ENCODE results near the gene TPI1.

TPI1 gene

DNA sequence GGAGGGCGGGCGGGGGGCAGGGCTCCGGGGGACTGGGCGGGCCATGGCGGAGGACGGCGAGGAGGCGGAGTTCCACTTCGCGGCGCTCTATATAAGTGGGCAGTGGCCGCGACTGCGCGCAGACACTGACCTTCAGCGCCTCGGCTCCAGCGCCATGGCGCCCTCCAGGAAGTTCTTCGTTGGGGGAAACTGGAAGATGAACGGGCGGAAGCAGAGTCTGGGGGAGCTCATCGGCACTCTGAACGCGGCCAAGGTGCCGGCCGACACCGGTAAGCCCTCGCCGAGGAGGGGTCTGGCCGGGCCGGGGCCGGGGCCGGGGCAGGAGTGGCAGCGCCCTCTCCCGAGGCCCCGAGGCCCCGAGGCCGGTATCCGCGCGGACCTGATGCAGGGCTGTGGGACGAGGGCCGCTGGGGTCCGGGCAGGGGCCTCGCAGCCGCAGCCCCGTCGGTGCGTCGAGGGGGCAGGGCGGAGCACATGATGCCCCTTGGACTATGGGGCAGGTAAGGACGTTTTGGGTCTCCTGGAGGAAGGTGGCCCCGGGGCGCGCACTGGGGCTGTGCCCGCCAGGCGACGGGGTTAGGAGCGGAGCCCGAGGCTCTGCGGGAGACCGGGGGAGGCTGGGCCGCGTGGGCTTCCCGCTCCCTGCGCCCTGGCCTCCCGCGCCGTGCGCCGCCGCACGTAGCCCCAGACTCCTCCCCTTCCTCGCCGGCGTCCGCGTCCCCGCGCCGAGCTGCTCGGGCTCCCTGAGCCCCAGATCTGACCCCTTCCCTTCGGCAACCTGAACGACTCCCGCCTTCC, at the start of gene TPI1:
TPI1 (plus strand) TSS at position 119 of the 798 bp plus-strand sequence; CDS start at position 155, 36 bp downstream.
- DNase-seq (ENCODE audit: low read depth, low spot score), result no peak
- ChIA-PET CTCF (interaction anchor here (0.8 to 6.5 kb wide), 16 partner anchors 7 to 373 kb away, joined by 3 to 88 read pairs (median 6); partner anchors contain the start of genes C12orf57, C1RL, CDCA3 and MLF2), POLR2A (interaction anchor here (0.7 to 10.2 kb wide), 21 partner anchors 9 to 178 kb away, joined by 3 to 164 read pairs (median 5); partner anchors contain the start of genes C12orf57, CDCA3, GNB3 and MLF2)
- TF ChIP-seq, protein P1, sequence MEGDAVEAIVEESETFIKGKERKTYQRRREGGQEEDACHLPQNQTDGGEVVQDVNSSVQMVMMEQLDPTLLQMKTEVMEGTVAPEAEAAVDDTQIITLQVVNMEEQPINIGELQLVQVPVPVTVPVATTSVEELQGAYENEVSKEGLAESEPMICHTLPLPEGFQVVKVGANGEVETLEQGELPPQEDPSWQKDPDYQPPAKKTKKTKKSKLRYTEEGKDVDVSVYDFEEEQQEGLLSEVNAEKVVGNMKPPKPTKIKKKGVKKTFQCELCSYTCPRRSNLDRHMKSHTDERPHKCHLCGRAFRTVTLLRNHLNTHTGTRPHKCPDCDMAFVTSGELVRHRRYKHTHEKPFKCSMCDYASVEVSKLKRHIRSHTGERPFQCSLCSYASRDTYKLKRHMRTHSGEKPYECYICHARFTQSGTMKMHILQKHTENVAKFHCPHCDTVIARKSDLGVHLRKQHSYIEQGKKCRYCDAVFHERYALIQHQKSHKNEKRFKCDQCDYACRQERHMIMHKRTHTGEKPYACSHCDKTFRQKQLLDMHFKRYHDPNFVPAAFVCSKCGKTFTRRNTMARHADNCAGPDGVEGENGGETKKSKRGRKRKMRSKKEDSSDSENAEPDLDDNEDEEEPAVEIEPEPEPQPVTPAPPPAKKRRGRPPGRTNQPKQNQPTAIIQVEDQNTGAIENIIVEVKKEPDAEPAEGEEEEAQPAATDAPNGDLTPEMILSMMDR (IDR thresholded peaks at IDR 0.05; ENCODE audit: insufficient read depth, low read length, missing control alignments), result no peak
- H3K4me3 ChIP-seq (ENCODE audit: low read depth, low read length), result peak within 1 kb of the TSS; percentile 96

DNA sequence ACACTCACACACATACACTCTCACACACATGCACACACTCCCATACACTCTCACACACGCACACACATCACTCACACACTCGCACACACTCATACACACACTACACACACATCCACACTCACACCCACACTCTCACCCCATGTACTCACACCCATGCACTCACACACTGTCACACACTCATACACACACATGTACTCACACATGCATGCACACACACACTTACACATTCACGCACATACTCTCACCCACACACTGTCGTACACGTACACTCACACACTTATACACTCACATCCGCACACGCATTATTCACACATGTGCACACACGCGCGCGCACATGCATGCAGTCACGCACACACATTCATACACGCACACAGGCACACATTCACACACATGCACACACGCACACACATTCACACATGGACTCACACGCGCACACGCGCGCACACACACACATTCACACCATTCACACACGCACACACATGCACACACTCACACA, 49.6 kb upstream of the TPI1 start:
- DNase-seq (ENCODE audit: low read depth, low spot score), result no peak
- POLR2A ChIA-PET, result no interaction called here
- TF ChIP-seq, protein P1 (IDR thresholded peaks at IDR 0.05; ENCODE audit: insufficient read depth, low read length, missing control alignments), result no peak
- no peak overlapping the region for H3K4me3 ChIP-seq (ENCODE audit: low read depth, low read length)
- CTCF ChIA-PET, result no interaction called here

DNA sequence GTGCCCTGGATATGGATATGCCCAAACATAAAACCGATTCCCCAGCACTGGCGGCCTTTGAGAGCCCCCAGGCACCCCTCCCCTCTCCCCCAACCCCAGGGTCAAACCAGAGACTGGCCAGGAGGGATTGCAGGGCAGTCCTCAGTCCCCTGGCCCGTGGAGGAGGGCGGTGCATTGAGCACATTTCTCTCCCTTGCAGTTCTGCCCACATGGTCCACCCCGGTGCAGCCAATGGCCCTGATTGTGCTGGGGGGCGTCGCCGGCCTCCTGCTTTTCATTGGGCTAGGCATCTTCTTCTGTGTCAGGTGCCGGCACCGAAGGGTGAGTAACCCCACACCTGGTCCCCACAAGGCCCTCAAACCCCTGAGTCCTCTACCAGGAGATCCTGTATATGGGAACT, 49.1 kb upstream of the TPI1 start:
- TF ChIP-seq, protein P1 (IDR thresholded peaks at IDR 0.05; ENCODE audit: insufficient read depth, low read length, missing control alignments), result no peak
- ChIA-PET CTCF (no interaction called here), POLR2A (no interaction called here)
- no peak overlapping the region for H3K4me3 ChIP-seq (ENCODE audit: low read depth, low read length)
- DNase-seq (ENCODE audit: low read depth, low spot score), result no peak

DNA sequence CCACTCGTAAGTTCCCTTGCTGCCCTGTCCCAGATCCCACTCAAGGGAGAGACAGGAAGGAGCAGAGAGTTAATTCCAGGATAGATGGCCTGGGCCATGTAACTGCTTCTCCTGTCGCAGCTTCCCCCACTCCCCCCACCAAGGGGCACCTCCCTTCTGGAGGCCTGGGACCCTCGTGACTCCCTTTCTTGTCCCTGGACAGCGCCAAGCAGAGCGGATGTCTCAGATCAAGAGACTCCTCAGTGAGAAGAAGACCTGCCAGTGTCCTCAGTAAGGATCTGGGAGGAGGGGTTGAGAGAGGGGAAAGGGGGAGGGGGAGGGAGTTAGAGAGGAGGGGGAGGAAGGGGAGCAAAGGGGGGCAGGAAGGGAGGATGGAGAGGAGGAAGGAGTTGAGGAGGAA, 48.7 kb upstream of the TPI1 start:
- ChIA-PET POLR2A (no interaction called here), CTCF (no interaction called here)
- no peak for DNase-seq (ENCODE audit: low read depth, low spot score)
- no peak overlapping the region for H3K4me3 ChIP-seq (ENCODE audit: low read depth, low read length)
- TF ChIP-seq, protein P1 (IDR thresholded peaks at IDR 0.05; ENCODE audit: insufficient read depth, low read length, missing control alignments), result no peak

DNA sequence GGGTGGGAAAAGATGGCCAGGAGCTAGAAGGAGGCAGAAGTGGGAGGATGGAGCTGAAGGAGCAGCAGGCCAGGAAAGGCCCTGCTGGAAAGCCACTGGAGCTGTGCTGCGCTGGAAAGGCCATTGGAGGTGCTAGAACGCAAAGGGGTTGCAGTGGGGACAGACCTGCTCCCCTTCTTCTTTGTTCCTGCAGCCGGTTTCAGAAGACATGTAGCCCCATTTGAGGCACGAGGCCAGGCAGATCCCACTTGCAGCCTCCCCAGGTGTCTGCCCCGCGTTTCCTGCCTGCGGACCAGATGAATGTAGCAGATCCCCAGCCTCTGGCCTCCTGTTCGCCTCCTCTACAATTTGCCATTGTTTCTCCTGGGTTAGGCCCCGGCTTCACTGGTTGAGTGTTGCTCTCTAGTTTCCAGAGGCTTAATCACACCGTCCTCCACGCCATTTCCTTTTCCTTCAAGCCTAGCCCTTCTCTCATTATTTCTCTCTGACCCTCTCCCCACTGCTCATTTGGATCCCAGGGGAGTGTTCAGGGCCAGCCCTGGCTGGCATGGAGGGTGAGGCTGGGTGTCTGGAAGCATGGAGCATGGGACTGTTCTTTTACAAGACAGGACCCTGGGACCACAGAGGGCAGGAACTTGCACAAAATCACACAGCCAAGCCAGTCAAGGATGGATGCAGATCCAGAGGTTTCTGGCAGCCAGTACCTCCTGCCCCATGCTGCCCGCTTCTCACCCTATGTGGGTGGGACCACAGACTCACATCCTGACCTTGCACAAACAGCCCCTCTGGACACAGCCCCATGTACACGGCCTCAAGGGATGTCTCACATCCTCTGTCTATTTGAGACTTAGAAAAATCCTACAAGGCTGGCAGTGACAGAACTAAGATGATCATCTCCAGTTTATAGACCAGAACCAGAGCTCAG, 48.0 kb upstream of the TPI1 start:
- ChIA-PET CTCF (interaction anchor here (2.1 to 17.9 kb wide), 3 partner anchors 8 to 66 kb away, joined by 11 to 304 read pairs (median 12); partner anchors contain the start of genes MLF2 and PTMS), POLR2A (no interaction called here)
- no peak for DNase-seq (ENCODE audit: low read depth, low spot score)
- no peak overlapping the region for H3K4me3 ChIP-seq (ENCODE audit: low read depth, low read length)
- TF ChIP-seq, protein P1 (IDR thresholded peaks at IDR 0.05; ENCODE audit: insufficient read depth, low read length, missing control alignments), result no peak
